Measurements from ENCODE around the gene PRR30. TPM values are rescaled to one million over a fixed set of nuclear protein-coding genes. Genes with fewer than 3 reads are reported as not detected.

The PRR30 gene
- total and polyA plus RNA-seq, 2 donors (not counting 3 experiments of a cell fraction or from before 2014, with no cell fraction given), result not detected

DNA sequence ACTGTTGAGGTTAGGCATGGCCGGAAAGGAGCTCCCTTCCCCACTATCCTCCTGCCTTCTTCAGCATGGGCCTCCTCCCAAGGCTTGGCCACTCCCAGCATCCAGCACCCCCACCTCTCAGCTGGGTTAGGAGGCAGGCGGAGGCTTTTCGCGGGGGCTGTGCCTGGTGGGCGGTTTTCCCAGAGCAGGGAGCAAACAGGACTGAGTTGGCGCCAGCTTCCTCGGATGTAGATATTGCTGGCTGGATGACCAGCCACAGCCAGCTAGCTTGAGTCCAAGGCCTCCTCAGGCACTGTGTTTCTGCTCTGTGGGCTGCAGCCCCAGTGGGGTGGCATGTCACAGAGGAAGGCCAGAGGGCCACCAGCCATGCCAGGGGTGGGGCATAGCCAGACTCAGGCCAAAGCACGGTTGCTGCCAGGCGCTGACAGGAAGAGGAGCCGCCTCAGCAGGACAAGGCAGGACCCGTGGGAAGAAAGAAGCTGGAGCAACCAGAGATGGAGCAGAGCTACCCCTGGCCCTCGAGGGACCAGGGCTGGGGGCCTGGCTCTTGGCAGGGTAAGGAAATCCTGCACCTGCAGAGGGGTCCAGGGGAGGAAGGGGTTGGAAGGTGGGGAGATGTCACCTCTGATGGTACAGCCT, 9.7 kb upstream of the PRR30 start, which contains the start of gene TCF23:
TCF23 (plus strand) TSS at position 204 of the 639 bp plus-strand sequence; CDS start at position 334, 130 bp downstream.
- BruUV-seq (replicated peaks), result no TSS peak
- Histone ChIP-seq H3K36me3 (ENCODE audit: control insufficient read depth in 2 of 2, extremely low read depth in 1 of 2, insufficient read depth in 2 of 2, low read length in 2 of 2) (no peaks in the 10 kb centered on the region), H3K4me3 (replicated peaks in 1 of 3; ENCODE audit: insufficient read depth in 1 of 3, low read depth in 1 of 3, low read length in 3 of 3) (no peak within 1 kb of the TSS), H3K27ac (ENCODE audit: insufficient read depth, low read depth, low read length) (no peak within 1 kb of the TSS), H3K4me2 (ENCODE audit: insufficient read depth, low read length) (no peak within 1 kb of the TSS), H3K9ac (replicated peaks; ENCODE audit: extremely low read depth, insufficient read depth, low read length) (no peak within 1 kb of the TSS), H3K79me2 (ENCODE audit: control insufficient read depth, insufficient read depth, low read length) (no peaks in the 10 kb centered on the region), H3K9me1 (replicated peaks; ENCODE audit: control insufficient read depth, extremely low read depth, insufficient read depth, low read length) (no peaks in the 10 kb centered on the region), H3K9me3 (replicated peaks; ENCODE audit: control insufficient read depth, insufficient read depth, low read length) (no peaks in the 10 kb centered on the region), H4K20me1 (replicated peaks; ENCODE audit: control insufficient read depth, extremely low read depth, insufficient read depth, low read length) (no peaks in the 10 kb centered on the region), H3K4me1 (ENCODE audit: control insufficient read depth, extremely low read depth, insufficient read depth, low read length) (no peaks in the 10 kb centered on the region), H3K27me3 (ENCODE audit: control insufficient read depth in 2 of 2, insufficient read depth in 2 of 2, low read length in 2 of 2) (peaks cover 1 to 2% of the 10 kb centered on the region in 2 experiments), H2AFZ (ENCODE audit: low read depth, low read length) (no peak within 1 kb of the TSS)
- FAIRE-seq (no peak), DNase-seq (ENCODE audit: low read depth, low spot score) (no peak)
- POLR2A ChIA-PET, result interaction anchor here (0.6 kb wide), 1 partner anchor 12 kb away, joined by 9 read pairs; no protein-coding TSS in a partner anchor
- dilution Hi-C loops (cut with MboI; ENCODE audit: extremely low pct_ligation_motif_present, low sequenced_read_pairs), result no loop called here
- intact Hi-C loops (cut with micrococcal nuclease), result no loop called here
- TF ChIP-seq CTCF (IDR thresholded peaks at IDR 0.05; ENCODE audit: extremely low read depth in 1 of 2, insufficient read depth in 1 of 2, low read depth in 1 of 2, low read length in 2 of 2) (no peak), GATA2 (IDR thresholded peaks at IDR 0.05; ENCODE audit: insufficient read depth, insufficient read length, low read depth, low read length) (no peak), POLR2AphosphoS5 (IDR thresholded peaks at IDR 0.05; ENCODE audit: insufficient read depth, low read depth, low read length) (no peak), FOS (IDR thresholded peaks at IDR 0.05; ENCODE audit: borderline replicate concordance, insufficient read depth, low read length) (no peak), EZH2 (IDR thresholded peaks at IDR 0.05; ENCODE audit: borderline replicate concordance, low read depth, low read length, severe bottlenecking) (no peak), POLR2A (IDR thresholded peaks at IDR 0.05; ENCODE audit: low read depth, low read length) (no peak), JUN (IDR thresholded peaks at IDR 0.05; ENCODE audit: borderline replicate concordance, insufficient read depth, insufficient read length, low read depth) (no peak), MAX (IDR thresholded peaks at IDR 0.05; ENCODE audit: insufficient read depth, insufficient read length) (no peak), MYC (IDR thresholded peaks at IDR 0.05; ENCODE audit: low read depth, low read length) (no peak)
- CTCF ChIA-PET, result interaction anchor here (0.6 to 2.4 kb wide), 6 partner anchors 13 to 145 kb away, joined by 3 to 17 read pairs (median 4); no protein-coding TSS in a partner anchor

All from endothelial cell of umbilical vein (primary cell).